Right lobe of liver (tissue), 6 donors: Measurements from ENCODE around the gene GOLGA7B. TPM values are rescaled to one million over a fixed set of nuclear protein-coding genes. Genes with fewer than 3 reads are reported as not detected.
"Not testable (repeated sequence)": the region's sequence is repeated elsewhere in the genome, so short reads cannot be mapped to it uniquely, and the experiment has no call there.

Source experiments
- ATAC-seq, 4 donors: fragments of 200-7000 bp; cut with Tn5 transposase; one replicate each; pipeline ENCODE4 v1.9.1; 2020; ENCODE audit warnings: mild to moderate bottlenecking in 4 of 4, moderate library complexity in 4 of 4
- DNase-seq, 3 donors: peaks; one replicate each; pipeline ENCODE4 v3.0.0-alpha.2; 2020
- H3K27ac ChIP-seq, 3 donors: fragments of 200-600 bp; one replicate each; pipeline ENCODE4 v1.8.0; 2022
- H3K27me3 ChIP-seq, 2 donors: fragments of 200-600 bp; one replicate each; pipeline ENCODE4 v1.8.0; 2022
- H3K36me3 ChIP-seq, 4 donors: fragments of 200-600 bp; sonication (generic) in 1 of 4; one replicate each; pipeline versions ENCODE4 v1.5.1 to v1.8.0; 2017 to 2022; ENCODE audit warnings: control low read depth in 1 of 4
- H3K4me1 ChIP-seq, 4 donors: fragments of 200-600 bp; sonication (generic) in 1 of 4; one replicate each; pipeline versions ENCODE4 v1.5.1 to v1.8.0; 2017 to 2022; ENCODE audit warnings: control low read depth in 1 of 4
- H3K4me3 ChIP-seq, 3 donors: fragments of 200-600 bp; one replicate each; pipeline ENCODE4 v1.8.0; 2022
- H3K9me3 ChIP-seq, 4 donors: fragments of 200-600 bp; sonication (generic) in 1 of 4; one replicate each; pipeline versions ENCODE4 v1.5.1 to v1.8.0; 2017 to 2022; ENCODE audit warnings: control low read depth in 1 of 4
- CTCF ChIP-seq, 4 donors: fragments of 200-600 bp in 3 of 4; fragments of 450-650 bp in 1 of 4; IDR thresholded peaks; one replicate each; pipeline versions ENCODE4 v1.5.1 to v1.8.0; 2016 to 2022; ENCODE audit warnings: antibody characterized with exemption in 4 of 4, mild to moderate bottlenecking in 2 of 4
- POLR2A ChIP-seq: fragments of 450-650 bp; IDR thresholded peaks from one replicate; pipeline ENCODE4 v1.6.1; 2017; ENCODE audit warnings: antibody characterized with exemption, mild to moderate bottlenecking
- WGBS: methylation state at CpG from one replicate; pipeline ENCODE4 v1.1.6; 2018; ENCODE audit warnings: low coverage, low lambda C conversion rate; ENCODE audit not compliant: insufficient coverage; ENCODE audit errors: missing lambda C conversion rate; 5-methylcytosine and 5-hydroxymethylcytosine counted together
- intact Hi-C, 2 donors: fragments of 100-400 bp; cut with DNase I; formaldehyde crosslinking; loops; one replicate each; pipeline versions ENCODE4 v1.11.2 to v1.14.1; 2022
- total RNA-seq, 6 experiments: library from RNA; depleted of rRNA in 2 of 6; stranded (reverse); fragments of >200 nt in 2 of 6; fragmentation: NEBNext Ultra II Directional in 3 of 6; extraction: Animal tissue kit (Norgen Biotek cat#: 25700) in 3 of 6; gene quantifications; one replicate each; pipeline versions ENCODE4 v1.1.0 to v1.2.4, GENCODE V29; 2016 to 2023
- donor health status: DM: no; HTN: yes; CAD: no.
- donor health status: DM: no; HTN: no; CAD: no.
- donor health status: DM: no; HTN: no; CAD: no.
- donor health status: DM: no; HTN: yes; CAD: no.
- donor health status: DM: no; HTN: yes; CAD: no.

GOLGA7B gene
- total RNA-seq, 6 experiments from 2014 or later = 0.06 to 0.28 (median 0.14) TPM

GRCh38 chr10:97836446-97836845 lies 13.2 kb upstream of the GOLGA7B start:
- ATAC-seq (no peak), DNase-seq (no peak)
- TF ChIP-seq POLR2A (no peak), CTCF (IDR thresholded peaks at IDR 0.05) (no peak)
- 44% methylated on average over 2 of the region's 2 CpGs for WGBS
- Histone ChIP-seq H3K4me1 (no peaks in the 10 kb centered on the region), H3K36me3 (no peaks in the 10 kb centered on the region), H3K9me3 (no peaks in the 10 kb centered on the region), H3K27me3 (no peaks in the 10 kb centered on the region), H3K27ac (no peak overlapping the region), H3K4me3 (no peak overlapping the region)
- intact Hi-C loops = no loop called here

- intact Hi-C loops = no loop called here
- no peaks in the 10 kb centered on the region for H3K36me3 ChIP-seq
- ATAC-seq = no peak
- DNase-seq = no peak
- H3K27ac ChIP-seq = no peak overlapping the region
- no peak for TF ChIP-seq POLR2A
- TF ChIP-seq CTCF (IDR thresholded peaks at IDR 0.05) = no peak
- H3K4me3 ChIP-seq = no peak overlapping the region
- H3K4me1 ChIP-seq = no peaks in the 10 kb centered on the region
- 76% methylated on average over 3 of the region's 3 CpGs for WGBS
- H3K27me3 ChIP-seq = no peaks in the 10 kb centered on the region
- no peaks in the 10 kb centered on the region for H3K9me3 ChIP-seq
These were observed 11.6 kb upstream of the GOLGA7B start for GRCh38 chr10:97838091-97838490.

GRCh38 chr10:97841166-97841565 lies 8.5 kb upstream of the GOLGA7B start:
- H3K4me3 ChIP-seq, ATAC-seq, intact Hi-C loops, H3K36me3 ChIP-seq, H3K4me1 ChIP-seq, DNase-seq, H3K27me3 ChIP-seq, H3K9me3 ChIP-seq, H3K27ac ChIP-seq: not testable (repeated sequence)
- WGBS = no CpG with 5 or more reads among the region's 22 CpGs

GRCh38 chr10:97842114-97842513 lies 7.5 kb upstream of the GOLGA7B start:
- not testable (repeated sequence) for H3K27ac ChIP-seq, H3K36me3 ChIP-seq

GRCh38 chr10:97842656-97843280 lies 6.9 kb upstream of the GOLGA7B start:
- DNase-seq = no peak
- no peak for ATAC-seq
- WGBS = 24% methylated on average over 7 of the region's 7 CpGs
- Histone ChIP-seq H3K4me3 (no peak overlapping the region), H3K27me3 (no peaks in the 10 kb centered on the region), H3K9me3 (no peaks in the 10 kb centered on the region), H3K27ac (no peak overlapping the region), H3K4me1 (no peaks in the 10 kb centered on the region), H3K36me3 (no peaks in the 10 kb centered on the region)
- intact Hi-C loops = no loop called here
- TF ChIP-seq POLR2A (no peak), CTCF (IDR thresholded peaks at IDR 0.05) (no peak)

More at GRCh38 chr10:97842114-97842513, 7.5 kb upstream of the GOLGA7B start:
- DNase-seq, ATAC-seq, H3K27me3 ChIP-seq, intact Hi-C loops, H3K4me1 ChIP-seq, H3K9me3 ChIP-seq, H3K4me3 ChIP-seq: not testable (repeated sequence)
- WGBS = 5% methylated on average over 2 of the region's 3 CpGs

- ATAC-seq = no peak
- WGBS = 0% methylated on average over 1 of the region's 2 CpGs
- TF ChIP-seq POLR2A (no peak), CTCF (IDR thresholded peaks at IDR 0.05) (no peak)
These were observed 6.4 kb upstream of the GOLGA7B start for GRCh38 chr10:97843281-97843671.

GRCh38 chr10:97843972-97844371 lies 5.7 kb upstream of the GOLGA7B start:
- WGBS = 64% methylated on average over 1 of the region's 2 CpGs
- H3K27ac ChIP-seq, H3K36me3 ChIP-seq, H3K4me3 ChIP-seq, ATAC-seq, intact Hi-C loops, H3K9me3 ChIP-seq, H3K27me3 ChIP-seq, DNase-seq, H3K4me1 ChIP-seq: not testable (repeated sequence)

More at GRCh38 chr10:97843281-97843671, 6.4 kb upstream of the GOLGA7B start:
- no peak overlapping the region for H3K4me3 ChIP-seq
- no peak overlapping the region for H3K27ac ChIP-seq
- intact Hi-C loops = no loop called here
- no peaks in the 10 kb centered on the region for H3K27me3 ChIP-seq
- no peak for DNase-seq
- no peaks in the 10 kb centered on the region for H3K9me3 ChIP-seq
- H3K4me1 ChIP-seq = no peaks in the 10 kb centered on the region
- H3K36me3 ChIP-seq = no peaks in the 10 kb centered on the region
